IMR-90 (cell line): ENCODE results near the gene PTPRF. TPM values are rescaled to one million over a fixed set of nuclear protein-coding genes. Genes with fewer than 3 reads are reported as not detected.

ENCODE experiments used
- ATAC-seq: fragments of 200-7000 bp; cut with Tn5 transposase; 2 replicates; pipeline ENCODE4 v1.9.1; 2020; ENCODE audit warnings: low read depth, mild to moderate bottlenecking, moderate library complexity
- BruUV-seq: library from RNA; stranded (reverse); fragments of 400-500 nt; replicated peaks from 2 replicates; lab custom pipeline; 2021; lab: Mats Ljungman, UMichigan
- CTCF ChIA-PET: fragments of 300-600 bp; formaldehyde crosslinking; extraction: SDS; loops from one replicate; lab custom pipeline; 2021; ENCODE audit warnings: antibody characterized with exemption; lab: Yijun Ruan, JAX
- POLR2A ChIA-PET: fragments of 300-600 bp; sonication (Branson Sonifier 250); formaldehyde crosslinking; loops from one replicate; lab custom pipeline; 2022; ENCODE audit warnings: antibody characterized with exemption; ENCODE audit not compliant: unreplicated experiment; lab: Charles Lee
- DNase-seq: peaks from one replicate; pipeline ENCODE4 v3.0.0; 2013
- H2AFZ ChIP-seq: replicated peaks from 2 replicates; pipeline ENCODE3; 2013; ENCODE audit warnings: low read length, mild to moderate bottlenecking; ENCODE audit not compliant: poor library complexity
- H2AK5ac ChIP-seq: 2 replicates; pipeline ENCODE4 v1.6.1; 2013; ENCODE audit warnings: low read depth, low read length, inconsistent platforms
- H2AK9ac ChIP-seq: replicated peaks from 2 replicates; pipeline ENCODE3; 2013; ENCODE audit warnings: mild to moderate bottlenecking, low read depth, low read length, moderate library complexity; ENCODE audit not compliant: poor library complexity
- H2BK120ac ChIP-seq: 2 replicates; pipeline ENCODE4 v1.6.1; 2013; ENCODE audit warnings: low read depth, low read length, inconsistent platforms
- H2BK15ac ChIP-seq: 3 replicates; pipeline ENCODE4 v1.6.1; 2013; ENCODE audit warnings: low read depth, low read length, inconsistent platforms
- H2BK20ac ChIP-seq: 2 replicates; pipeline ENCODE4 v1.6.1; 2013; ENCODE audit warnings: low read depth, mild to moderate bottlenecking, inconsistent platforms, low read length, moderate library complexity
- H2BK5ac ChIP-seq: 2 replicates; pipeline ENCODE4 v1.6.1; 2013; ENCODE audit warnings: mild to moderate bottlenecking, low read depth, low read length, inconsistent platforms; ENCODE audit not compliant: poor library complexity, severe bottlenecking
- H3K14ac ChIP-seq: replicated peaks from 2 replicates; pipeline ENCODE4 v1.6.1; 2013; ENCODE audit warnings: low read depth, low read length, inconsistent platforms
- H3K18ac ChIP-seq: 2 replicates; pipeline ENCODE4 v1.6.1; 2013; ENCODE audit warnings: low read depth, low read length, control low read depth
- H3K23ac ChIP-seq: 2 replicates; pipeline ENCODE4 v1.6.1; 2013; ENCODE audit warnings: low read depth, low read length, inconsistent platforms
- H3K27ac ChIP-seq: 2 replicates; pipeline ENCODE4 v1.5.1; 2013; ENCODE audit warnings: mild to moderate bottlenecking, control low read depth, low read length; ENCODE audit not compliant: insufficient read depth
- H3K27me3 ChIP-seq: 2 replicates; pipeline ENCODE4 v1.6.1; 2013; ENCODE audit warnings: low read length; ENCODE audit not compliant: control insufficient read depth, insufficient read depth
- H3K36me3 ChIP-seq: 2 replicates; pipeline ENCODE4 v1.6.1; 2013; ENCODE audit warnings: low read length, mixed read lengths; ENCODE audit not compliant: control insufficient read depth, insufficient read depth
- H3K4ac ChIP-seq: 2 replicates; pipeline ENCODE4 v1.6.1; 2013; ENCODE audit warnings: low read depth, low read length, inconsistent platforms
- H3K4me1 ChIP-seq: 2 replicates; pipeline ENCODE4 v1.6.1; 2013; ENCODE audit warnings: low read length, mixed read lengths; ENCODE audit not compliant: control insufficient read depth, insufficient read depth
- H3K4me2 ChIP-seq: 2 replicates; pipeline ENCODE4 v1.6.1; 2013; ENCODE audit warnings: low read depth, mild to moderate bottlenecking, control low read depth, low read length, moderate library complexity
- H3K4me3 ChIP-seq: 2 replicates; pipeline ENCODE4 v1.5.1; 2013; ENCODE audit warnings: low read depth, mild to moderate bottlenecking, control low read depth, low read length, moderate library complexity; ENCODE audit not compliant: insufficient read depth
- H3K56ac ChIP-seq: 2 replicates; pipeline ENCODE4 v1.6.1; 2013; ENCODE audit warnings: low read length, inconsistent platforms; ENCODE audit not compliant: insufficient read depth; ENCODE audit errors: extremely low read depth
- H3K79me1 ChIP-seq, 2 experiments: 2 replicates each; pipeline ENCODE4 v1.6.1; 2013; ENCODE audit warnings: low read length in 2 of 2, inconsistent platforms in 1 of 2, low read depth in 1 of 2
- H3K9ac ChIP-seq: 2 replicates; pipeline ENCODE4 v1.6.1; 2013; ENCODE audit warnings: low read depth, low read length, control low read depth
- H3K9me1 ChIP-seq: 2 replicates; pipeline ENCODE4 v1.6.1; 2013; ENCODE audit warnings: low read length, inconsistent platforms; ENCODE audit not compliant: insufficient read depth
- H3K9me3 ChIP-seq: 2 replicates; pipeline ENCODE4 v1.6.1; 2013; ENCODE audit warnings: low read length; ENCODE audit not compliant: control insufficient read depth, insufficient read depth
- H4K20me1 ChIP-seq: 2 replicates; pipeline ENCODE4 v1.6.1; 2013; ENCODE audit warnings: low read length, inconsistent platforms; ENCODE audit not compliant: insufficient read depth
- H4K5ac ChIP-seq: 2 replicates; pipeline ENCODE4 v1.6.1; 2013; ENCODE audit warnings: mild to moderate bottlenecking, low read depth, low read length, control low read depth
- H4K8ac ChIP-seq, 2 experiments: 2 replicates each; pipeline ENCODE4 v1.6.1; 2013; ENCODE audit warnings: low read depth in 2 of 2, low read length in 2 of 2, control low read depth in 1 of 2, inconsistent platforms in 1 of 2
- H4K91ac ChIP-seq: 2 replicates; pipeline ENCODE4 v1.6.1; 2013; ENCODE audit warnings: low read depth, low read length, inconsistent platforms; ENCODE audit not compliant: insufficient read depth
- CEBPB ChIP-seq: IDR thresholded peaks from 2 replicates; pipeline ENCODE4 v1.6.1; 2012; ENCODE audit warnings: low read depth, low read length, improper control_type of control experiment
- CHD1 ChIP-seq: IDR thresholded peaks from 2 replicates; pipeline ENCODE4 v1.6.1; 2012; ENCODE audit warnings: low read depth, low read length, improper control_type of control experiment
- ELK1 ChIP-seq: fragments of 150-350 bp; IDR thresholded peaks from 2 replicates; pipeline ENCODE4 v1.6.1; 2016; ENCODE audit warnings: low read depth, mild to moderate bottlenecking, low read length, moderate library complexity, borderline replicate concordance
- MAZ ChIP-seq: IDR thresholded peaks from 2 replicates; pipeline ENCODE4 v1.6.1; 2012; ENCODE audit warnings: low read depth, mild to moderate bottlenecking, low read length, improper control_type of control experiment, moderate library complexity, borderline replicate concordance
- MXI1 ChIP-seq: IDR thresholded peaks from 2 replicates; pipeline ENCODE4 v1.6.1; 2012; ENCODE audit warnings: low read depth, mild to moderate bottlenecking, low read length, moderate library complexity, borderline replicate concordance
- NFE2L2 ChIP-seq: fragments of 150-350 bp; IDR thresholded peaks from 2 replicates; pipeline ENCODE4 v1.6.1; 2016; ENCODE audit warnings: low read depth, mild to moderate bottlenecking, low read length
- RCOR1 ChIP-seq: IDR thresholded peaks from 2 replicates; pipeline ENCODE4 v1.6.1; 2012; ENCODE audit warnings: mild to moderate bottlenecking, low read length, improper control_type of control experiment; ENCODE audit not compliant: insufficient replicate concordance
- RFX5 ChIP-seq: IDR thresholded peaks from 2 replicates; pipeline ENCODE4 v1.8.0; 2012; ENCODE audit warnings: low read depth, mild to moderate bottlenecking, low read length, moderate library complexity
- SMC3 ChIP-seq: fragments of 150-350 bp; IDR thresholded peaks from 2 replicates; pipeline ENCODE4 v1.6.1; 2016; ENCODE audit warnings: low read depth, mild to moderate bottlenecking, antibody characterized with exemption, low read length, moderate library complexity
- WGBS, 2 experiments: methylation state at CpG; one replicate each; pipeline versions ENCODE4 v1.1.5 to v1.1.7; 2013; ENCODE audit warnings: missing lambda C conversion rate in 2 of 2; ENCODE audit not compliant: insufficient read length in 1 of 2; ENCODE audit errors: extremely low coverage in 2 of 2; 5-methylcytosine and 5-hydroxymethylcytosine counted together
- dilution Hi-C: fragments of 300-500 bp; cut with HindIII; formaldehyde crosslinking; loops from one replicate; pipeline ENCODE4 v1.14.3; 2018; ENCODE audit warnings: low sequenced_read_pairs; ENCODE audit not compliant: unreplicated experiment
- in situ Hi-C: fragments of 300-500 bp; cut with MboI; formaldehyde crosslinking; loops from 3 replicates; pipeline ENCODE4 v1.14.3; 2019; ENCODE audit warnings: low sequenced_read_pairs, inconsistent platforms, mixed read lengths
- intact Hi-C: fragments of 100-400 bp; cut with micrococcal nuclease; formaldehyde crosslinking; loops from 2 replicates; pipeline ENCODE4 v1.10.0; 2022
- polyA plus RNA-seq, 3 experiments: library from polyadenylated mRNA; depleted of rRNA; stranded (reverse); fragments of >200 nt; gene quantifications; 2 replicates each; pipeline ENCODE4 v1.2.3, GENCODE V29; 2012; ENCODE audit warnings: low replicate concordance in 1 of 3
- total RNA-seq: library from RNA; depleted of rRNA; stranded (reverse); fragments of >200 nt; gene quantifications from 2 replicates; pipeline ENCODE4 v1.2.3, GENCODE V29; 2012

PTPRF gene
- total and polyA plus RNA-seq, 2 of the 4 experiments (the other 2 are of a cell fraction), result 25.8 to 92.3 TPM

GRCh38 chr1:43536864-43537358 is 6.2 kb downstream of the PTPRF start:
- ChIA-PET POLR2A (no interaction called here), CTCF (interaction anchor here (0.5 kb wide), 1 partner anchor 118 kb away, joined by 5 read pairs; no protein-coding TSS in a partner anchor)
- DNase-seq, result no peak
- H3K56ac ChIP-seq, result no peak overlapping the region
- intact Hi-C loops, result loop anchor here (2.0 kb wide), 1 partner anchor 16 kb away; no protein-coding TSS in a partner anchor
- H3K4me3 ChIP-seq, result no peak overlapping the region
- no peak overlapping the region for H3K4me2 ChIP-seq
- no peak overlapping the region for H2AK9ac ChIP-seq
- BruUV-seq, result no TSS peak
- dilution Hi-C loops, result no loop called here
- H4K8ac ChIP-seq, result no peak overlapping the region
- no peak overlapping the region for H3K27ac ChIP-seq
- no peak overlapping the region for H3K14ac ChIP-seq
- no peak overlapping the region for H2AK5ac ChIP-seq
- no peak for ATAC-seq
- H2BK20ac ChIP-seq, result no peak overlapping the region
- in situ Hi-C loops, result loop anchor here (25.0 kb wide), 1 partner anchor 425 kb away; the partner anchor contains the start of genes ATP6V0B and DPH2
- H3K23ac ChIP-seq, result no peak overlapping the region
- H2AFZ ChIP-seq, result no peak overlapping the region
- H3K36me3 ChIP-seq, result peaks cover 15% of the 10 kb centered on the region
- H4K5ac ChIP-seq, result no peak overlapping the region
- no peak overlapping the region for H3K9ac ChIP-seq
- no peaks in the 10 kb centered on the region for H3K27me3 ChIP-seq
- peaks cover 73% of the 10 kb centered on the region for H4K20me1 ChIP-seq
- no peak overlapping the region for H3K18ac ChIP-seq
- peaks cover 53 to 98% of the 10 kb centered on the region in 2 experiments for H3K79me1 ChIP-seq
- TF ChIP-seq RCOR1 (no peak), ELK1 (no peak), MAZ (no peak), MXI1 (no peak), RFX5 (no peak), SMC3 (no peak), CHD1 (no peak), NFE2L2 (no peak), CEBPB (no peak)
- H2BK120ac ChIP-seq, result no peak overlapping the region
- H3K9me1 ChIP-seq, result peaks cover 39% of the 10 kb centered on the region
- no peak overlapping the region for H2BK15ac ChIP-seq
- no CpG with 5 or more reads among the region's 11 CpGs for WGBS, 2 experiments
- H3K9me3 ChIP-seq, result no peaks in the 10 kb centered on the region
- H4K91ac ChIP-seq, result no peak overlapping the region
- H3K4ac ChIP-seq, result no peak overlapping the region
- H3K4me1 ChIP-seq, result peaks cover 4% of the 10 kb centered on the region
- no peak overlapping the region for H2BK5ac ChIP-seq
